Smooth muscle cell (in vitro differentiated cells): ENCODE results near the gene PJA1. TPM values are rescaled to one million over a fixed set of nuclear protein-coding genes. Genes with fewer than 3 reads are reported as not detected.

Experiments used
- DNase-seq: peaks from one replicate; lab custom pipeline; 2025; ENCODE audit not compliant: unreplicated experiment; lab: John Stamatoyannopoulos, UW
- H2AFZ ChIP-seq: fragments of 200-600 bp; sonication (generic); 2 replicates; pipeline ENCODE4 v1.6.0; 2016; ENCODE audit warnings: antibody characterized with exemption, low read depth, mild to moderate bottlenecking
- H3F3A ChIP-seq: fragments of 200-600 bp; sonication (generic); 2 replicates; pipeline ENCODE4 v1.6.0; 2017; ENCODE audit warnings: antibody characterized with exemption, low read depth
- H3K27ac ChIP-seq: fragments of 200-600 bp; sonication (generic); 2 replicates; pipeline ENCODE4 v1.5.1; 2016; ENCODE audit warnings: low read depth, mild to moderate bottlenecking
- H3K27me3 ChIP-seq: fragments of 200-600 bp; sonication (generic); 2 replicates; pipeline ENCODE4 v1.6.1; 2016; ENCODE audit warnings: low read depth, mild to moderate bottlenecking
- H3K36me3 ChIP-seq: fragments of 200-600 bp; sonication (generic); 2 replicates; pipeline ENCODE4 v1.5.1; 2016; ENCODE audit warnings: low read depth
- H3K4me1 ChIP-seq: fragments of 200-600 bp; sonication (generic); 2 replicates; pipeline ENCODE4 v1.5.1; 2016; ENCODE audit warnings: low read depth
- H3K4me2 ChIP-seq: fragments of 200-600 bp; sonication (generic); 2 replicates; pipeline ENCODE4 v1.6.0; 2016; ENCODE audit warnings: mild to moderate bottlenecking
- H3K4me3 ChIP-seq: fragments of 200-600 bp; sonication (generic); 2 replicates; pipeline ENCODE4 v1.5.1; 2016; ENCODE audit warnings: mild to moderate bottlenecking
- H3K79me2 ChIP-seq: fragments of 200-600 bp; sonication (generic); 2 replicates; pipeline ENCODE4 v1.6.0; 2016; ENCODE audit warnings: low read depth, mild to moderate bottlenecking
- H3K9ac ChIP-seq: fragments of 200-600 bp; sonication (generic); 2 replicates; pipeline ENCODE4 v1.6.0; 2016; ENCODE audit warnings: low read depth
- H3K9me3 ChIP-seq: fragments of 200-600 bp; sonication (generic); replicated peaks from 2 replicates; pipeline ENCODE4 v1.5.1; 2016; ENCODE audit warnings: low read depth
- H4K20me1 ChIP-seq: fragments of 200-600 bp; sonication (generic); 2 replicates; pipeline ENCODE4 v1.6.0; 2016; ENCODE audit warnings: low read depth
- WGBS: methylation state at CpG from one replicate; pipeline ENCODE4 v1.1.7; 2016; ENCODE audit warnings: low lambda C conversion rate; 5-methylcytosine and 5-hydroxymethylcytosine counted together
- polyA plus RNA-seq: library from polyadenylated mRNA; unstranded; fragments of >200 nt; fragmentation: Nextera tagmentation; extraction: Ambion mirVana; gene quantifications from 2 replicates; pipeline ENCODE4 v1.2.1, GENCODE V29; 2016
- total RNA-seq: library from RNA; depleted of rRNA; stranded (reverse); fragments of >200 nt; gene quantifications from 2 replicates; pipeline ENCODE4 v1.2.3, GENCODE V29; 2014
- TF ChIP-seq, protein P1 (sequence below): fragments of 200-600 bp; sonication (generic); IDR thresholded peaks from 2 replicates; pipeline ENCODE4 v1.5.1; 2017; ENCODE audit warnings: borderline replicate concordance, mild to moderate bottlenecking, antibody characterized with exemption; ENCODE audit not compliant: insufficient read depth, poor library complexity, severe bottlenecking

PJA1 gene
- total and polyA plus RNA-seq, 2 experiments from 2014 or later, result 30.6 to 53.4 TPM

DNA sequence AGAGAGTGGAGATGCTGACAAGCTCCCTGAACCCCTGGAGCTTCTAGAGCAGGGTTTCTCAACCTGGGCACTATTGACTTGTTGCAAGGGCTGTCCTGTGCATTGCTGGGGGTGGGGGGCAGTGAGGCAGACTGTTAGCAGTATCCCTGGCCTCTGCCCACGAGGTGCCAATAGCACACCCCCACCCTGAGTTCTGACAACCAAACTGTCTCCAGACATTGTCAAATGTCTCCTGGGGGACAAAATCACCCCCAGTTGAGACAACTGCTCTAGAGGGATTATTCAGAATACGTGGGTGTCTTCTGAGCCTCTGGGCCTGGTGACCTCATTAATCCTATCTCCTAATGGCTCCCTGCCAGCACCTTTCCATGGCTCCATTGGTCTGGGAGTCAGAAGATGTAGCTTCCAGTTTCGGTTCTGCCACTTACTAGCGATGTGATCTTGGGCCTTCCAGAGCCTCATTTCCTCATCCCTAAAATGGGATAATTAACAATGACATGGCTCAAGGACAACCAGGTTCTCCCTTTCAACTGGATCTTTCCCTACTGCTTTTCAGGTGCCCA is 17.6 kb upstream of the PJA1 start:
- WGBS, result 57% methylated on average over 4 of the region's 4 CpGs

DNA sequence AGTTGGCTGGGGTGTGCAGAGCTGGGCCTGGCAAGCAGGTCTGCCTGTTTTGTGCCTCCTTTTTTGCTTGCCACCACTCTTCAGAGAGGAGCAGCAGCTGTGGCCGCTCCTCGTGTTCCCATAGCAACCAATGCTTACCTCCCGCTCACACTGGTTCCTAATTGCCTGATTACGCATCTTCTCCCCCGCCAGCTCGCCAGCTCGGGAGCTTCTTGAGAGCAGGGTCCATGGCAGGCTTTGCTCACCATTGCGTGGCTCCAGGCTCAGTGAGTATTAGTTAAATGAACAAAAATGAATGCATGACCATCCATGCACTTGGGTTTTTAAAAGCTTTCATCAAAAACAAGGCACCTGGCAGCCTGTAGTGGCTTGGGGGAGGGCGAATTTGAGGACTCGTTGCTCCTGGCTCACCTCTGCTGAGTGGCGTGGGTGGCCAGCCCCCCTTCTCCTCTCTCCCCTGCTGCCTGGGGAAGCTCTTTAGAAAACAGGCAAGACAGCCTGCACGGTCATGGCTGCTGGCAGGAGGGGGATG is 14.2 kb upstream of the PJA1 start:
- Histone ChIP-seq H3K4me1 (no peaks in the 10 kb centered on the region), H3K4me2 (no peak overlapping the region), H3K27ac (no peak overlapping the region), H3K9ac (no peak overlapping the region), H3K36me3 (no peaks in the 10 kb centered on the region), H3K4me3 (no peak overlapping the region), H3F3A (no peaks in the 10 kb centered on the region), H2AFZ (no peak overlapping the region), H4K20me1 (no peaks in the 10 kb centered on the region), H3K79me2 (no peaks in the 10 kb centered on the region), H3K9me3 (peaks cover 7% of the 10 kb centered on the region), H3K27me3 (no peaks in the 10 kb centered on the region)
- DNase-seq, result no peak
- TF ChIP-seq, protein P1, sequence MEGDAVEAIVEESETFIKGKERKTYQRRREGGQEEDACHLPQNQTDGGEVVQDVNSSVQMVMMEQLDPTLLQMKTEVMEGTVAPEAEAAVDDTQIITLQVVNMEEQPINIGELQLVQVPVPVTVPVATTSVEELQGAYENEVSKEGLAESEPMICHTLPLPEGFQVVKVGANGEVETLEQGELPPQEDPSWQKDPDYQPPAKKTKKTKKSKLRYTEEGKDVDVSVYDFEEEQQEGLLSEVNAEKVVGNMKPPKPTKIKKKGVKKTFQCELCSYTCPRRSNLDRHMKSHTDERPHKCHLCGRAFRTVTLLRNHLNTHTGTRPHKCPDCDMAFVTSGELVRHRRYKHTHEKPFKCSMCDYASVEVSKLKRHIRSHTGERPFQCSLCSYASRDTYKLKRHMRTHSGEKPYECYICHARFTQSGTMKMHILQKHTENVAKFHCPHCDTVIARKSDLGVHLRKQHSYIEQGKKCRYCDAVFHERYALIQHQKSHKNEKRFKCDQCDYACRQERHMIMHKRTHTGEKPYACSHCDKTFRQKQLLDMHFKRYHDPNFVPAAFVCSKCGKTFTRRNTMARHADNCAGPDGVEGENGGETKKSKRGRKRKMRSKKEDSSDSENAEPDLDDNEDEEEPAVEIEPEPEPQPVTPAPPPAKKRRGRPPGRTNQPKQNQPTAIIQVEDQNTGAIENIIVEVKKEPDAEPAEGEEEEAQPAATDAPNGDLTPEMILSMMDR, result no peak
- 41% methylated on average over 12 of the region's 12 CpGs for WGBS

More for the DNA sequence above, 17.6 kb upstream of the PJA1 start:
- Histone ChIP-seq H4K20me1 (no peaks in the 10 kb centered on the region), H3K9ac (no peak overlapping the region), H3K79me2 (no peaks in the 10 kb centered on the region), H3K36me3 (no peaks in the 10 kb centered on the region), H2AFZ (no peak overlapping the region), H3K9me3 (no peaks in the 10 kb centered on the region), H3K27me3 (no peaks in the 10 kb centered on the region), H3K4me3 (no peak overlapping the region), H3F3A (no peaks in the 10 kb centered on the region), H3K4me1 (no peaks in the 10 kb centered on the region), H3K27ac (no peak overlapping the region), H3K4me2 (no peak overlapping the region)
- TF ChIP-seq, protein P1, result no peak
- no peak for DNase-seq

DNA sequence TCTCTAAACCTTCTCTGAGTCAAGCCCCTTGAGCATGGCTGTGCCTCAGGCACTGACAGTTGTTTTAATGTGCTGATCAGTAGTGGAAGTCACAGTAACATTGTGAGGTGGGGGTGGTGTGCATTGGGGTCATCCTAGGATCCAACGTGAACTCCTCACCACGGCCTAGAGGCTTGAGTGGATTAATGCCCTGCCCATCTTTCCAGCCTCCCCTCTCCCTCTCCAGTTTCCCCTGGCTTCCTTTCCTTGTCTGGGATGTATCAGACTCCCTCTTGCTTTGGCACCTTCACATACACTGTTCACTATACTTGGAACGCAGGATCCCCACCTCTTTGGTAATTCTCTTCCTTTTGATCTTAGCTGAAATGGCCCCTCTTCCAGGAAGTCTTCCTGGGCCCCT is 13.3 kb upstream of the PJA1 start:
- Histone ChIP-seq H3K27ac (no peak overlapping the region), H3K4me1 (no peaks in the 10 kb centered on the region), H3K4me3 (no peak overlapping the region), H3K9ac (no peak overlapping the region), H3K4me2 (no peak overlapping the region), H3F3A (no peaks in the 10 kb centered on the region), H3K36me3 (no peaks in the 10 kb centered on the region), H3K9me3 (peaks cover 7% of the 10 kb centered on the region), H4K20me1 (no peaks in the 10 kb centered on the region), H3K27me3 (no peaks in the 10 kb centered on the region), H2AFZ (no peak overlapping the region), H3K79me2 (no peaks in the 10 kb centered on the region)
- TF ChIP-seq, protein P1, result no peak
- DNase-seq, result no peak
- WGBS, result 80% methylated on average over 3 of the region's 3 CpGs
